Ishikawa (cell line): ENCODE data around the gene WDFY2.

Experiments
- CEBPB ChIP-seq: IDR thresholded peaks from 2 replicates; pipeline ENCODE4 v1.6.1; 2012
- CREB1 ChIP-seq: IDR thresholded peaks from 2 replicates; pipeline ENCODE4 v1.6.1; 2012; ENCODE audit warnings: low read depth
- EGR1 ChIP-seq: IDR thresholded peaks from 2 replicates; pipeline ENCODE4 v1.6.1; 2012
- EP300 ChIP-seq: IDR thresholded peaks from 2 replicates; pipeline ENCODE4 v1.6.1; 2012; ENCODE audit warnings: borderline replicate concordance
- FOXM1 ChIP-seq: IDR thresholded peaks from 2 replicates; pipeline ENCODE4 v1.6.1; 2012; ENCODE audit warnings: low read depth, borderline replicate concordance
- NFIC ChIP-seq: IDR thresholded peaks from 2 replicates; pipeline ENCODE4 v1.6.1; 2012
- RAD21 ChIP-seq: IDR thresholded peaks from 2 replicates; pipeline ENCODE4 v1.6.1; 2012; ENCODE audit warnings: low read depth
- TAF1 ChIP-seq: IDR thresholded peaks from 2 replicates; pipeline ENCODE4 v1.6.1; 2012; ENCODE audit warnings: low read depth, mild to moderate bottlenecking
- TCF12 ChIP-seq: IDR thresholded peaks from 2 replicates; pipeline ENCODE4 v1.6.1; 2012; ENCODE audit warnings: low read depth
- TEAD4 ChIP-seq: IDR thresholded peaks from 2 replicates; pipeline ENCODE4 v1.6.1; 2012
- YY1 ChIP-seq: IDR thresholded peaks from 2 replicates; pipeline ENCODE4 v1.6.1; 2012; ENCODE audit warnings: low read depth
- ZBTB7A ChIP-seq: IDR thresholded peaks from 2 replicates; pipeline ENCODE4 v1.6.1; 2012; ENCODE audit warnings: low read depth
- TF ChIP-seq, protein P1 (sequence below): IDR thresholded peaks from 2 replicates; pipeline ENCODE4 v1.6.1; 2012
- TF ChIP-seq, protein P2 (sequence below): IDR thresholded peaks from 2 replicates; pipeline ENCODE4 v1.6.1; 2012; ENCODE audit warnings: low read depth, mild to moderate bottlenecking
- TF ChIP-seq, protein P3 (sequence below): IDR thresholded peaks from 2 replicates; pipeline ENCODE4 v1.6.1; 2012

Gene WDFY2

DNA sequence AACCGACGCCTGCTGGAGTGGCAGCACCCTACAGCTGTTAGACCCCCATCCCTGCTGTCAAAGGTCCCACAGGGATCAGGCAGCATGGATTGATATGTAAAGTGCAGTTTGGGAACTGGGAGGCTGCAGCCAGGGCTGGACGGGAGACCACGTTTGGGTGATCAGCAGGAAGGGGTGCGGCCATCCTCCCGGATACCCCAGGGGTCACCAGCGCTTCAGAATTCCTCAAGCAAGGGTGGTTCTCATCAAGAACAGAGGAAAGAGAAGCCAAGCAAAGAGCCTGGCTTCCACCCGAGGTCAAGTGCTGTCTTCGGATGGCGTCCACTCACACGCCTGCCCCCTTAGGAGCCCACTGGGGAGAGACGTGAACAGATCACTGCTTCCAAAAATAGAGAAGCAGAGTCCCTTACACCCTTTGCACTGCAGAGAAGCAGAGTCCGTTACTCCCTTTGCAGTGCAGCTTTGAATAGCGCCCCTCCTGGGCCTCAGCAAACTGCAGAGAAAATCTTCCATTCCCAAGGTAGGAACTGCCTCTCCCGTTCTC is 184.2 kb downstream of the WDFY2 start:
- no peak for TF ChIP-seq EGR1
- TF ChIP-seq, protein P1, sequence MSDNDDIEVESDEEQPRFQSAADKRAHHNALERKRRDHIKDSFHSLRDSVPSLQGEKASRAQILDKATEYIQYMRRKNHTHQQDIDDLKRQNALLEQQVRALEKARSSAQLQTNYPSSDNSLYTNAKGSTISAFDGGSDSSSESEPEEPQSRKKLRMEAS, result no peak
- TF ChIP-seq TAF1, result no peak
- no peak for TF ChIP-seq CREB1
- TF ChIP-seq FOXM1, result no peak
- no peak for TF ChIP-seq RAD21
- TF ChIP-seq EP300, result no peak
- TF ChIP-seq NFIC, result no peak
- TF ChIP-seq, protein P2, sequence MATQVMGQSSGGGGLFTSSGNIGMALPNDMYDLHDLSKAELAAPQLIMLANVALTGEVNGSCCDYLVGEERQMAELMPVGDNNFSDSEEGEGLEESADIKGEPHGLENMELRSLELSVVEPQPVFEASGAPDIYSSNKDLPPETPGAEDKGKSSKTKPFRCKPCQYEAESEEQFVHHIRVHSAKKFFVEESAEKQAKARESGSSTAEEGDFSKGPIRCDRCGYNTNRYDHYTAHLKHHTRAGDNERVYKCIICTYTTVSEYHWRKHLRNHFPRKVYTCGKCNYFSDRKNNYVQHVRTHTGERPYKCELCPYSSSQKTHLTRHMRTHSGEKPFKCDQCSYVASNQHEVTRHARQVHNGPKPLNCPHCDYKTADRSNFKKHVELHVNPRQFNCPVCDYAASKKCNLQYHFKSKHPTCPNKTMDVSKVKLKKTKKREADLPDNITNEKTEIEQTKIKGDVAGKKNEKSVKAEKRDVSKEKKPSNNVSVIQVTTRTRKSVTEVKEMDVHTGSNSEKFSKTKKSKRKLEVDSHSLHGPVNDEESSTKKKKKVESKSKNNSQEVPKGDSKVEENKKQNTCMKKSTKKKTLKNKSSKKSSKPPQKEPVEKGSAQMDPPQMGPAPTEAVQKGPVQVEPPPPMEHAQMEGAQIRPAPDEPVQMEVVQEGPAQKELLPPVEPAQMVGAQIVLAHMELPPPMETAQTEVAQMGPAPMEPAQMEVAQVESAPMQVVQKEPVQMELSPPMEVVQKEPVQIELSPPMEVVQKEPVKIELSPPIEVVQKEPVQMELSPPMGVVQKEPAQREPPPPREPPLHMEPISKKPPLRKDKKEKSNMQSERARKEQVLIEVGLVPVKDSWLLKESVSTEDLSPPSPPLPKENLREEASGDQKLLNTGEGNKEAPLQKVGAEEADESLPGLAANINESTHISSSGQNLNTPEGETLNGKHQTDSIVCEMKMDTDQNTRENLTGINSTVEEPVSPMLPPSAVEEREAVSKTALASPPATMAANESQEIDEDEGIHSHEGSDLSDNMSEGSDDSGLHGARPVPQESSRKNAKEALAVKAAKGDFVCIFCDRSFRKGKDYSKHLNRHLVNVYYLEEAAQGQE, result no peak
- TF ChIP-seq TEAD4, result no peak
- no peak for TF ChIP-seq YY1
- TF ChIP-seq, protein P3, sequence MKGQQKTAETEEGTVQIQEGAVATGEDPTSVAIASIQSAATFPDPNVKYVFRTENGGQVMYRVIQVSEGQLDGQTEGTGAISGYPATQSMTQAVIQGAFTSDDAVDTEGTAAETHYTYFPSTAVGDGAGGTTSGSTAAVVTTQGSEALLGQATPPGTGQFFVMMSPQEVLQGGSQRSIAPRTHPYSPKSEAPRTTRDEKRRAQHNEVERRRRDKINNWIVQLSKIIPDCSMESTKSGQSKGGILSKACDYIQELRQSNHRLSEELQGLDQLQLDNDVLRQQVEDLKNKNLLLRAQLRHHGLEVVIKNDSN, result no peak
- TF ChIP-seq CEBPB, result no peak
- TF ChIP-seq TCF12, result no peak
- TF ChIP-seq ZBTB7A, result no peak

DNA sequence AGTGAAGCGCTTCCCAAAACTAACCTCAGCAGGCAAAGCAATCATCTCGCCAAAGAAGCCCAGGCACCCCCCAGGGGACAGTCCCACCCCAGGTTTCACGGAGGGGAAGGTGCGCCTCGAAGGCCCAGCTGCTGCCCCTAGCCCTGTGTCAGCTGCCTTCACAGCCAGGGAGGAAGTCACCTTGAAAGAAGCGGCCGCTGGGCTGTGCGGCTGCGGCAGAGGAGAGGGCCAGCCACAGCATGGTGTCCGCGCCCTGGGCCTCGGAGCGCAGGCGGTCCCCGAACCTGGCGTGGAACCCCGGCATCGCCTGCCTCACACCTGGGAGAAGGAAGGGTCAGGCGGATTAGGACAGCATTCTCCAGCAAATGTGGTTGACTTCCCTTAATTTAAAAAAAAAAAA is 184.7 kb downstream of the WDFY2 start:
- TF ChIP-seq EGR1, result no peak
- no peak for TF ChIP-seq NFIC
- TF ChIP-seq, protein P1, result no peak
- TF ChIP-seq EP300, result no peak
- TF ChIP-seq CEBPB, result no peak
- TF ChIP-seq, protein P2, result no peak
- TF ChIP-seq, protein P3, result no peak
- TF ChIP-seq YY1, result no peak
- TF ChIP-seq ZBTB7A, result no peak
- no peak for TF ChIP-seq TAF1

DNA sequence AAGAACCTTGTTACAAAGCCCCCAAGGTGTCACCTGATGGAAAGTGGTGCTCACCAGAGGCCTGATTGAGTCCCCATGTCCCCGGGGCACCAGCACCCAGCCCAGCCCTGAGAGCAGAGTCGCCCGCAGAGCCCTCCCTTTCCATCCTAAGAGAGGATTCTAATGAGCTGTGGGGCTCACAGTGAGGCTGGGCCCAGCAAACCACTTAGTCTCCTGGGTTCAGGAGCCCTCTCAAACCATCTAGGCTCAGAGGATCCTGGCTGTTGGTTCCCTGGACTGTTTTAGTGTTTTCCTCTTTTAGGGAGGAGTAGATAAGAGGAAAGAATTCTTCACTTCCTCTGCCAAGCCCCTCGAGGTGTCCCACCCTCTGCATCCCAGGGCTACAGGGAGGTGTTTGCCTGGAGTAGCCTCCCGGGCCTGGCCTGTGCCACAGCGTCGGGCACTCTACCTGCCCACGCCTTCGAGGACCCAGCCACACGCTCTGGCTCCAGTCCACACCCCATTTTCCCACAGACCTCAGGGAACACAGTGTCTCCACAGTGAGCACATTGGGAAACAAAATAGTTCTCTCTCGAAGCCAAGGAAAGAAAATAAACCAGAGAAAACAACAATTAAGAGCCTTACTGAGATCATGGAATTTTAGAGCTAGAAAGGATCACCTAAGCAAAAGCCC is 185.3 kb downstream of the WDFY2 start:
- TF ChIP-seq TCF12 (no peak), ZBTB7A (no peak), YY1 (no peak), CEBPB (no peak), NFIC (no peak), CREB1 (no peak), EGR1 (no peak), FOXM1 (no peak), TAF1 (no peak), TEAD4 (no peak)
- TF ChIP-seq, protein P3, result no peak
- TF ChIP-seq, protein P2, result no peak
- TF ChIP-seq, protein P1, result no peak

DNA sequence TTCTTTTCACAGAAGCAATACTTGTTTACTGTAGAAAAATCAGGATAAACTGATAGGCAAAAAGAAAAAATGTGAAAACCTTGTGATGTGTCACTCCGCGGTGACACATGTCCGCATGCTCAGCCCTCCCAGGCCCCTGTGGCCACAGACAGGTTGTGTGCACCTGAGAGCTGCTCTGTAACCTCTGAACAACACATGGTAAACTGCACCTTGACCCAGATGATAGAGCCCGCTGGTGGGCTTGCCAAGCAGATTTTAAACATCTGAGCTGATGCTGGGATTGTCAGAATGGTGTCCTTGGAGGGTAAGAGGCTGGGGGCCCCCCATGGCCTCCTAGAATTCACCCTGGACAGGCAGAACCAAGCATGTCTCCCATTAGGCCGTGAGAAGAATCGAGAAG is 185.9 kb downstream of the WDFY2 start:
- TF ChIP-seq YY1 (no peak), RAD21 (no peak)
